ENCODE data around the gene CSNK1G2.

The CSNK1G2 gene

GRCh38 chr19:1962674-1963073 lies 21.7 kb downstream of the CSNK1G2 start:
- Mint-ChIP-seq H3K4me1 (peaks cover 32% of the 10 kb centered on the region), H3K9me3 (no peaks in the 10 kb centered on the region), H3K27ac (no peak overlapping the region), H3K36me3 (peaks cover 6% of the 10 kb centered on the region), H3K27me3 (no peaks in the 10 kb centered on the region), H3K4me3 (no peak overlapping the region)
- ATAC-seq: no peak

GRCh38 chr19:1967087-1967608 lies 26.2 kb downstream of the CSNK1G2 start:
- Mint-ChIP-seq H3K4me1 (peaks cover 15% of the 10 kb centered on the region), H3K27ac (no peak overlapping the region), H3K27me3 (no peaks in the 10 kb centered on the region), H3K9me3 (no peaks in the 10 kb centered on the region), H3K4me3 (no peak overlapping the region), H3K36me3 (peaks cover 18% of the 10 kb centered on the region)
- peak; percentile 20 for ATAC-seq

DNA sequence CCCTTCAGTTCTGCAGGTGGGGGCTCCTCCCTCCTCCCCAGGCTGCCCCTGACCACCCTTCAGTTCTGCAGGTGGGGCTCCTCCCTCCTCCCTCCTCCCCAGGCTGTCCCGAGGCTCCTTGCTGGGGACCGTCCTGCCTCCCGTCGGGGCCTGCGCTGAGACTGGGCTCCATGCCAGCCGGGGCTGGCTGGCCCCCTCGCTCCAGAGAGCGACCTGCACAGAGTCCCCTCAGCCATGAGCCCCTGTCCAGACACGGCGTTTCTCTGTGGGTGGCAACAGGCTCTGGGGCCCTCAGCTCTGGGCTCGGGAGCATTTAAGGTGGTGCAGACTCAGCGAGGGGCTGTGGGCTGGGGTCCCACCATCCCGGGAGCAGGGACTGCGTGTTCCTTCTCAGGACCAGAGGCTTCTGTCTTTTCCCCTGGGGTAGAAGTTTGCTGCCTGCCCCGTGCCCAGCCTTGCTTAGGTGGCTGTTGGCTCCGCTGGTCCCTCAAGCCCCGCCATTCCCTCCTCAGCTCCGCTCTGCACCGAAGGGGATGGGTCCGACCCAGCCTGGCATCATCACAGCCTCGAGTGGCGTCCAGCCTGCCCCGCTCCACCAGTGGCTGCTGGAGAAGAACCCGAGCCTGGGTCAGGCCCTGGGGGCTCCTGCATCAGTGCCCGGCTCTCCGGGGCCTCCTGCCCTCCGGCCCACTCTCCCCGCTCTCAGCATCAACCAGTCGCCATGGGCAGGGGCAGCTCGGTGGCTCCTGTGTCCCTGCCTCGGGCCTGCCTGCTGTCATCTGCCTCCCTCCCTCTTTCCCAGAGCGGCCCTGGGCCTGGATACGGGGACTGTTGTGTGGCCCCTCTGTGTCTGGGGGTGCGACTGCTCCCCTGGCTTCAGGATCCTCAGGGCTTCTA lies 27.6 kb downstream of the CSNK1G2 start:
- Mint-ChIP-seq H3K4me1 (peaks cover 28% of the 10 kb centered on the region), H3K4me3 (no peak overlapping the region), H3K9me3 (no peaks in the 10 kb centered on the region), H3K27me3 (no peaks in the 10 kb centered on the region), H3K27ac (no peak overlapping the region), H3K36me3 (peaks cover 26% of the 10 kb centered on the region)
- ATAC-seq: no peak

- Mint-ChIP-seq H3K36me3 (peaks cover 28% of the 10 kb centered on the region), H3K27me3 (no peaks in the 10 kb centered on the region), H3K4me1 (peaks cover 36% of the 10 kb centered on the region), H3K4me3 (no peak overlapping the region), H3K9me3 (no peaks in the 10 kb centered on the region), H3K27ac (no peak overlapping the region)
- no peak for ATAC-seq
Observed at GRCh38 chr19:1969176-1970002, 28.4 kb downstream of the CSNK1G2 start.

- H3K4me1 Mint-ChIP-seq: peaks cover 36% of the 10 kb centered on the region
- H3K9me3 Mint-ChIP-seq: no peaks in the 10 kb centered on the region
- H3K36me3 Mint-ChIP-seq: peaks cover 33% of the 10 kb centered on the region
- no peaks in the 10 kb centered on the region for H3K27me3 Mint-ChIP-seq
- ATAC-seq: no peak
- H3K4me3 Mint-ChIP-seq: no peak overlapping the region
- no peak overlapping the region for H3K27ac Mint-ChIP-seq
Observed at GRCh38 chr19:1970003-1970805, 29.2 kb downstream of the CSNK1G2 start.

GRCh38 chr19:1970806-1971502 lies 30.0 kb downstream of the CSNK1G2 start:
- Mint-ChIP-seq H3K27ac (no peak overlapping the region), H3K36me3 (peaks cover 32% of the 10 kb centered on the region), H3K9me3 (no peaks in the 10 kb centered on the region), H3K4me3 (no peak overlapping the region), H3K4me1 (peaks cover 34% of the 10 kb centered on the region), H3K27me3 (no peaks in the 10 kb centered on the region)
- no peak for ATAC-seq

DNA sequence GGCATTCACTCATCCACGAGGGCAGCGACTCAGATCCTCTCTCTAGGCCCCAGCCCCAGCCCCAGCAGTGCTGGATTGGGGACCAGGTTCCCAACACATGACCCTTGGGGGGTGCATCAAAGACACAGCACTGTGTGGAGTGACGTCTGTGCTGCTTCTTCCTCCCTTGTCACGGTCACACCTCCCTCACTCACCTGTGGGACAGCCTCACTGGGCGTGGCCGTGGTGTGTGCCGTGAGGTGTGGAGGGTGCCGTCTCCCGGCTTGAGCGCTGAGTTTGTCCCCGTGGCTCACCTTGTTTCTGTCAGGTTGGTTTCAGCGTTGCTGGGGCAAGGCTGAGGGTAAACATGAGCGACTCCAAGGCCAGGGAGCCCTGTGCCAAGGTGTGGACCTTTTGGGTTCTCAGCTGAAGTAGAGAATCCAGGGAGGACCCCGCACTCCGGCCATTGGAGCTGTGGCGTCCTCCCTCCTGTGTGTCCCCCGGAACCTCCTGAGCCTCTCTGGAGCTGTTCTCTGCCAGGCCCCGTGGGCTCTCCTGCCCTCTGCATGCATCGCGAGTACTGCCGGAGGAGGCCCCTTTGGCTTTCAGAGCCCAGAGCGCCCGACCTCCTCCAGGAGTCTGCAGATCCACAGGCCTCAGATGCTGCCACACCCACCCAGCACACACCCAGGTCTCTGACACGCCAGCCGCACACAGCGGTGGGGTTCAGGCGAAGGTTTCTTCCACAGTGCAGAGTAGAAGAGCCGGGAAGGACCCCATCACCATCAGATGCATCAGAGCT lies 33.6 kb downstream of the CSNK1G2 start:
- Mint-ChIP-seq H3K36me3 (peaks cover 28% of the 10 kb centered on the region), H3K4me3 (no peak overlapping the region), H3K27ac (peak overlapping the region; percentile 14), H3K4me1 (peaks cover 25% of the 10 kb centered on the region), H3K27me3 (no peaks in the 10 kb centered on the region), H3K9me3 (no peaks in the 10 kb centered on the region)
- no peak for ATAC-seq

DNA sequence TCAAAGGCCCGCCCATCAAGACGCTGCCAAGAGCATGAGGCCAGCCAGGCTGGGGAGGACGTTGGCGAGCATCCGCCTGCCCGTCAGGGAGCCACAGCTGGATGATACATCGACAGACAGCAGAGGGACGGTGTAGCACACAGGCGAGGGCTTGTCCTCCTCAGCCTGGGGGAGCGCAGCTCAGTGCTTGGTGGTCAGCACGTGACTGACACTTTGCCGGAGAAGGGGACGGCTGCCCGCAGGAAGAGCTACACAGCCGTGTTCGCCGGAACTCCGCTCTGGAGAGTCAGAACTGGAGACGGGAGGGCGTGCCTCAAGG lies 34.1 kb downstream of the CSNK1G2 start:
- no peak for ATAC-seq
- H3K9me3 Mint-ChIP-seq: no peaks in the 10 kb centered on the region
- no peak overlapping the region for H3K4me3 Mint-ChIP-seq
- H3K27me3 Mint-ChIP-seq: no peaks in the 10 kb centered on the region
- H3K36me3 Mint-ChIP-seq: peaks cover 25% of the 10 kb centered on the region
- peaks cover 25% of the 10 kb centered on the region for H3K4me1 Mint-ChIP-seq
- peak overlapping the region; percentile 14 for H3K27ac Mint-ChIP-seq

- Mint-ChIP-seq H3K27me3 (no peaks in the 10 kb centered on the region), H3K36me3 (peaks cover 34% of the 10 kb centered on the region), H3K4me1 (peaks cover 22% of the 10 kb centered on the region), H3K27ac (no peak overlapping the region), H3K9me3 (no peaks in the 10 kb centered on the region), H3K4me3 (no peak overlapping the region)
- no peak for ATAC-seq
Observed at GRCh38 chr19:1977120-1977519, 36.1 kb downstream of the CSNK1G2 start.

DNA sequence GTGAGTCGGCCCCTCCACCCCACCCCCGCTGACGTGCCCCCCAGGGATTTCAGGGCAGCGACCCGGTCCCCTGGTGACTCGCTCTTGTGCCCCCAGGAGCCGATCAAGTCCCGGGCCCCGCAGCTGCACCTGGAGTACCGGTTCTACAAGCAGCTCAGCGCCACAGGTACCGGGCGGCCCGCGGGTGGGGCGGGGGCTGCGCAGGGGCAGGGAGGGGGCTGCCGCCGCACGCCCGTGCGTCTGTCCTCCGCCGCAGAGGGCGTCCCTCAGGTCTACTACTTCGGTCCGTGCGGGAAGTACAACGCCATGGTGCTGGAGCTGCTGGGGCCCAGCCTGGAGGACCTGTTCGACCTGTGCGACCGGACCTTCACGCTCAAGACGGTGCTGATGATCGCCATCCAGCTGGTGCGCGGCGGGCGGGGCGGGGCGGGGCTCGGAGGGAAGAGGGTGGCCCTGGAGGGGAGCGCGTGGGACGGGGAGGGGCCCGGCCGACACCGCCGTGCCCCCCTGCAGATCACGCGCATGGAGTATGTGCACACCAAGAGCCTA lies 37.4 kb downstream of the CSNK1G2 start:
- no peaks in the 10 kb centered on the region for H3K9me3 Mint-ChIP-seq
- H3K4me3 Mint-ChIP-seq: no peak overlapping the region
- no peaks in the 10 kb centered on the region for H3K27me3 Mint-ChIP-seq
- no peak overlapping the region for H3K27ac Mint-ChIP-seq
- H3K4me1 Mint-ChIP-seq: peaks cover 9% of the 10 kb centered on the region
- peaks cover 36% of the 10 kb centered on the region for H3K36me3 Mint-ChIP-seq
- ATAC-seq: peak; percentile 31

DNA sequence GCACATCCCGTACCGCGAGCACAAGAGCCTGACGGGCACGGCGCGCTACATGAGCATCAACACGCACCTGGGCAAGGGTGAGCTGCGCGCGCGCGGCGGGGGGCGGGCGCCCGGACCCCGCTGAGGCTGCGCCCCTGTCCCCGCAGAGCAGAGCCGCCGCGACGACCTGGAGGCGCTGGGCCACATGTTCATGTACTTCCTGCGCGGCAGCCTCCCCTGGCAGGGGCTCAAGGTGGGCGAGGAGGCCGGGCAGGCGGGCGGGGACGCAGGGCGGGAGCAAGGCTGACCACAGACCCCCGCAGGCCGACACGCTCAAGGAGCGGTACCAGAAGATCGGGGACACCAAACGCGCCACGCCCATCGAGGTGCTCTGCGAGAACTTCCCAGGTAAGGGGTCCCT lies 38.0 kb downstream of the CSNK1G2 start:
- Mint-ChIP-seq H3K4me1 (peaks cover 3% of the 10 kb centered on the region), H3K36me3 (peaks cover 36% of the 10 kb centered on the region), H3K27me3 (no peaks in the 10 kb centered on the region), H3K9me3 (no peaks in the 10 kb centered on the region), H3K27ac (no peak overlapping the region), H3K4me3 (no peak overlapping the region)
- ATAC-seq: no peak

DNA sequence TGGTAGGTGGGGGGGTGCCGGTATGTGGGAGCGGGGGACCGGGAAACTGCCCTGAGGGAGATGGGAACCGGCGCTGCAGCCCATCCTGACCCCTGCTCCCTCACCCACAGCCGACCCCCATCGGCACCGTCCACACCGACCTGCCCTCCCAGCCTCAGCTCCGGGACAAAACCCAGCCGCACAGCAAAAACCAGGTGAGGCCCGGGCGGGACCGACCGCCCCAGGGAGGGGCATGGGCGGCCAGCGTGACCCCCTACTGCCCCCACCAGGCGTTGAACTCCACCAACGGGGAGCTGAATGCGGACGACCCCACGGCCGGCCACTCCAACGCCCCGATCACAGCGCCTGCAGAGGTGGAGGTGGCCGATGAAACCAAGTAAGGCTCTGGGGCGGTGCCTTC lies 38.7 kb downstream of the CSNK1G2 start:
- H3K4me3 Mint-ChIP-seq: no peak overlapping the region
- no peaks in the 10 kb centered on the region for H3K9me3 Mint-ChIP-seq
- no peaks in the 10 kb centered on the region for H3K4me1 Mint-ChIP-seq
- H3K36me3 Mint-ChIP-seq: peaks cover 37% of the 10 kb centered on the region
- H3K27me3 Mint-ChIP-seq: no peaks in the 10 kb centered on the region
- peak; percentile 22 for ATAC-seq
- H3K27ac Mint-ChIP-seq: no peak overlapping the region

- Mint-ChIP-seq H3K9me3 (no peaks in the 10 kb centered on the region), H3K4me3 (no peak overlapping the region), H3K27ac (no peak overlapping the region), H3K4me1 (no peaks in the 10 kb centered on the region), H3K36me3 (peaks cover 38% of the 10 kb centered on the region), H3K27me3 (no peaks in the 10 kb centered on the region)
- ATAC-seq: no peak
Observed at GRCh38 chr19:1980091-1980808, 39.3 kb downstream of the CSNK1G2 start.

Data from stimulated activated memory B cell treated with anti-CD40 and anti-IgM and Interleukin-4, amounts not matched to agents 10 μg/mL and 1 μg/mL and 100 μg/mL, for 72 hours (primary cell).